ENCODE results near the gene COLQ.

The COLQ gene

GRCh38 chr3:15453501-15453900 is 68.0 kb downstream of the COLQ start:
- no peak for DNase-seq

DNA sequence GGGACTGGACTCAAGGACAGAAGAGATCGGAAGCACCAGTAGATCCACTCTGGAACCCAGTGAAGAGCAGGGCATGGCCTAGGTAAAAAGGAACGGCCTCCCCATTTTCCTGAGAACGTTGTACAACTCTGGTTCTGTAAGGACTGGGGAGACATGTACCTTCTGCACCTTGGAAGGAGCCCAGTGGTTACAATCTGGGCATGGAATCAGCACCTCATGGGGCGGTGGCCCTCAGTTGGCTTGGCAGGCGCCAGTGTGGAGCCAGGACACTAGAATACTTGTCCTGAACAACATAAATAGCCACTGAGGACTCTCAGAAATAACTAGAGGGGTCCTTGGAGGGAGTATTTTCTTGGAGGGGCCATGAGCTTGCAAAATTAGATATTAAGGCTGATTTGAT is 68.5 kb downstream of the COLQ start:
- DNase-seq, result no peak

DNA sequence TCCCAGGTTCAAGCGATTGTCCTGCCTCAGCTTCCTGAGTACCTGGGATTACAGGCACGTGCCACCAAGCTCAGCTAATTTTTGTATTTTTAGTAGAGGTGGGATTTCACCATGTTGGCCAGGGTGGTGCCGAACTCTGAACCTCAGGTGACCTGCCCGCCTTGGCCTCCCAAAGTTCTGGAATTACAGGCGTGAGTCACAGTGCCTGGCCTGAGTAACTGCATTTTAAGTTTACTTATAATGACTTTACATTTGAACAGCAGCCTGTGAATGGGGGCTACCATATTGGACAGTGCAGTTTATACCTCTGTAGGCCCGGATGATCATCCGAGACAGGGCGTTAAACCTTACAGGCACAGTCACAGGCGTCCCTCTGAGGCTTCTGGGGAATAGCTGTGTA is 69.3 kb downstream of the COLQ start:
- DNase-seq, result no peak

GRCh38 chr3:15451216-15452113 is 70.0 kb downstream of the COLQ start:
- no peak for DNase-seq

- no peak for DNase-seq
Observed at GRCh38 chr3:15450438-15451215, 70.9 kb downstream of the COLQ start.

DNA sequence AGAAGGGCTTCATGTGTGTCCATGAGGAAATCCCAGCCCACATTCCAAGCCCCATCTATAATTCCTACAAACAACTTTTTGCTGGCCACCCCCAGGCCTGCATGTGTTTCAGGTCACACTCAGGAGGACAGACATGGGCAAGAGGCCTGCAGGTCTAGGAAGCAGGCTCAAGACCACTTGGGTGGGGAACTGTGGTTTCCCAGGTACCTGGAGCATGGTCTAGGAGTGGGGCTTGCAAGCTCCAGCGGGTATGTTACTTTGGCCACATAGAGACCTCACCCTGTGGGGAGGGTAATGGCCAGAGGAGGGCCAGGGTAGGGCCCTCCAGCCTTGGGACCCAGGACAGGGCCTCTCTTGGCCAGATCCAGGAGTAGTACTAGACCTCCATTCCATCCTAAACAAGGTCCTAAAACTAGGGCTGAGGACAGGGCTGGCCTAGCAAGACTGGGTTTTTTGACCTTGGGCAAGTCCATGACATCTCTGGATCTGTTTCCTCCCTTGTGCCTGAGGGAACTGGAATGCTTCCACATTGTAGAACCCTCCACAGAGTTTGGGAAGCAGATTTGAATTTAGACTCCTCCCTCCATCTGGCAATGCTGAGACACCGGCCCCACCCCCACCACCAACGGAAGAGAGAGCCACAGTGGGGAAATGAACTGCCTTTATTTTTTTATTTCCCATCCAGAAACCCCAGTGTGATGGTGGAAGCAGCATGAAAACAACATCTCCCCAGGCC is 71.8 kb downstream of the COLQ start:
- DNase-seq, result no peak

GRCh38 chr3:15443826-15444524 is 77.5 kb downstream of the COLQ start:
- DNase-seq, result no peak

- DNase-seq, result no peak
Observed at GRCh38 chr3:15440891-15441290, 80.6 kb downstream of the COLQ start.

- DNase-seq, result no peak
Observed at GRCh38 chr3:15439476-15439875, 82.0 kb downstream of the COLQ start.

DNA sequence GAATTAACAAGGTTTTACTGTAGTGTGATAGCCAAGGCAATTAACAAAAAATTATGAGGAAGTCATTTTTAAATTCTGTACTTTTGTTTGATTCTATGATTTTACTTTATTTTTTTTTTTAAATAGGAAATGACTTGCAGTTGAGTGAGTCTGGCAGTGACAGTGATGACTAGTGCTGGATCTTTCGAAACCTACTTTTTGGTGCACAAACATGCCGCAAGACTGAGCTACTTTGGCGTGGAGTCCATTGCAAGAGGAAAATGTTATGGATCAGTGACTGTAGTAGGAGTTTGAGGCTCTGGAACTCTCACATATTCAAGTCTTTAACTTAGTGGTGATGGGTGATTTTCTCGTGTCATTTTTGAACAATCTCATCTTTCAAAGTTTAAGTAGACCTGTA is 82.5 kb downstream of the COLQ start:
- DNase-seq, result no peak

GRCh38 chr3:15436246-15436645 is 85.3 kb downstream of the COLQ start:
- DNase-seq, result no peak

- no peak for DNase-seq
Observed at GRCh38 chr3:15434756-15435155, 86.8 kb downstream of the COLQ start.

GRCh38 chr3:15433531-15433930 is 88.0 kb downstream of the COLQ start:
- no peak for DNase-seq

DNA sequence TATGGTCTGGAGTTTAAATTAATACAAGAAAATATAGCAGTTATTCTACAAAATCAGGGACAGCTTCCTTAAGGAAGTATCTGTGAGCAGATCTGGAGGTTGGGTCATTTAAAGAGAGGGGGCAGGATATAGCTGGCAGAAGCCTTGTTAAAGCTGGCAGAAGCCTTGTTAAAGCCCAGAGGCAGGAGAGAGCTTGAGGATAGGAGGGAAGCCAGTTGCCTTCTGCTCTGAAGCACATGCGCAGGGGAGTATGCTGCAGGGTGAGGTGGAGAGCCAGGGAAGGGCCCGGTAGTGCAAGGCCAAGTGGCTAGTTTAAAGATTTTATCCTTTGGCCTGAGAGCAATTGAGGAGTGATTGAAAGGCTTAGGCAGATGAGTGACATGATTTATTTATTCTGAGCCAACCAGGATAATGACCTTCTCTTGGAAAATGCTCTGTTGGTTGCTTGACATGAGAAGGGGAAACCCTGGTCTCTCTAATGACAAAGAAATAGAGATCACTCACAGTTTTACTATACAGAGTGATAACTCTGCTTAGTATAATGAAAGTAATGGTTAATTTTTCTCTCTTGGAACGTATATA is 90.2 kb downstream of the COLQ start:
- DNase-seq, result no peak

GRCh38 chr3:15430624-15431023 is 90.9 kb downstream of the COLQ start:
- no peak for DNase-seq

- no peak for DNase-seq
Observed at GRCh38 chr3:15429080-15429479, 92.4 kb downstream of the COLQ start.

- DNase-seq, result peak; percentile 31
Observed at GRCh38 chr3:15428539-15428938, 93.0 kb downstream of the COLQ start.

DNA sequence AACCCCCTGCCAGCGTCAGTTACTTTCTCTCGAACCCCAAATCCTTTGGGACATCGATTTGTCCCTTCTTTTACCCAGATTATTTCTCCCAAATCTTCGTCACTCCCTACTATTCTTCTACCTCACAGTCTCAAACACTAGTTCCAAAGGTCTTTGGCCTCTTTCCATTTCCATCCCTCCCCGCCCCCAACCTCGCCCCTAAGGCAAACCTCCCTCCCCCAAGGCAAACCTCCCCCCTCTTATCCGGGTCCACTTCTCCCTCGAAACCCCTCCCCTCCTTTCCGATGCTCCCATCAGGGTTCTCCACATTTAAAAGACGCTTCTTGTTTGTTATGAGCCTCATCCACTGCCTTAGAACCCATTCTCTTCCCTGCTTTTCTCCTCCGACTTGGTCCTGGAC is 93.5 kb downstream of the COLQ start:
- DNase-seq, result no peak

DNA sequence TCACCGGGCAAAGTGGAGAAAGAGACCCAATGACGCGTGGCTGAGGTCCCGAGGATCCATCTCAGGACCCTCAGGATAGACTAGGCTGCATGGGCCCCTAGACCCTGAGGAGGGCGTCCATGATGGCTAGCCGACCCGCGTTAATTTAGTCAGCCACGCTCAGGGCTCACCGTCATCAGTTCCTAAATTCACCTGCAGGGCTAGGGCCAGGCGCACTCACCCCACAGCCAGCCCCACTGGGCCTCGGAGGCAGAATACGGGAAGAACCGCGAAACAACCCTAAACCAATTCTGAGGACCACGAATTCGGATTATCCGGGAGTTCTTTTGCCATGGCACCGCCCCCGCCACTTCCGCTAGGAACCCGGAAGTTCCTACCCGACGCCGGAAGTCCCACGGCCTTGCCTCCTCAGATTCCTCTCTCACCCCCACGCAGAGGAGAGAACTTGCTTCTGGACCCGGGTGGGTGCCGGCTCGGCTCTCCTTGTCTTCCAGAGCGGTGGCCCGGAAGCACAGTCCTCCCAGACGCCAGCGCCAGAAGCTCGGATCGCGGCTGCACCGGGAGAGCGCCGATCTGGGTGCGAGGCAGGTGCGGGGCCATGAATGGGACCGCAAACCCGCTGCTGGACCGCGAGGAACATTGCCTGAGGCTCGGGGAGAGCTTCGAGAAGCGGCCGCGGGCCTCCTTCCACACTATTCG is 94.2 kb downstream of the COLQ start, which contains the start of the genes EAF1 and METTL6:
EAF1 (plus strand) TSS at position 417 of the 699 bp plus-strand sequence; CDS start at position 599, 182 bp downstream.
METTL6 (minus strand) TSS at position 363 of the 699 bp plus-strand sequence. CDS start 1,033 bp downstream, outside the sequence.
- DNase-seq, result peak; percentile 92

GRCh38 chr3:15426579-15427118 is 94.9 kb downstream of the COLQ start:
- DNase-seq, result no peak

DNA sequence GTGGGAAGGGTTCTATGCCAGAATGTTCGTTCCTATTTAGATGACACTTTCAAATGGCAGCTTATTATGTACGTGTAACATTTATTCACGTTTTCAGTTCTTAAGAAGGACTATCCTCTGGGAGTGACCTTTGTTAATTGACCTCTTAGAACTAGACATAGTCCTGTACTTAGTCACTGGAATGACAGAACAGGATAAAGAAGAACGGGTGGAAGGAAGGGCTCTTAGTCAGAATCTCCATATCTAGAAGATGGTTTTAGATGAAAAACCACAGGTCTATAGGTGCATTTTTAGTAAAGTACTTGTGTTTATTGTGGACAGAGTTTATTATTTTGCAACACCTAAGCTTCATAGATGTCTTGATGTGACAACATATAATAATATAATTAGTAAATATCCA is 100.6 kb downstream of the COLQ start:
- no peak for DNase-seq

Measured in stimulated activated CD8-positive, alpha-beta memory T cell treated with anti-CD3 and anti-CD28 coated beads, Interleukin-4, amount 100 ng/mL, for 48 hours (primary cell).